A673 (cell line): Measurements from ENCODE around the gene TP53I3. TPM values are rescaled to one million over a fixed set of nuclear protein-coding genes. Genes with fewer than 3 reads are reported as not detected.
"Not testable (repeated sequence)": the region's sequence is repeated elsewhere in the genome, so short reads cannot be mapped to it uniquely, and the experiment has no call there.

ENCODE experiments used
- BruUV-seq: library from RNA; stranded (reverse); fragments of 400-500 nt; replicated peaks from 2 replicates; lab custom pipeline; 2021; lab: Mats Ljungman, UMichigan
- CTCF ChIA-PET: fragments of 300-600 bp; sonication (Branson Sonifier 250); formaldehyde crosslinking; loops from one replicate; lab custom pipeline; 2022; ENCODE audit warnings: antibody characterized with exemption; lab: Charles Lee
- POLR2A ChIA-PET: fragments of 300-600 bp; sonication (Branson Sonifier 250); formaldehyde crosslinking; loops from one replicate; lab custom pipeline; 2022; ENCODE audit warnings: antibody characterized with exemption; ENCODE audit not compliant: low non-redundant PET; lab: Charles Lee
- DNase-seq: peaks from one replicate; pipeline ENCODE4 v3.0.0-alpha.2; 2015; ENCODE audit warnings: low spot score
- H3K27ac ChIP-seq: fragments of 200-600 bp; sonication (generic); 2 replicates; pipeline ENCODE4 v1.5.1; 2016; ENCODE audit warnings: mixed run types, low read depth, mild to moderate bottlenecking, mixed read lengths, antibody characterized with exemption, low read length; ENCODE audit not compliant: poor library complexity, severe bottlenecking
- H3K27me3 ChIP-seq: fragments of 200-600 bp; sonication (generic); replicated peaks from 2 replicates; pipeline ENCODE4 v1.6.1; 2017; ENCODE audit warnings: mixed run types, low read depth, mild to moderate bottlenecking, mixed read lengths, antibody characterized with exemption, low read length; ENCODE audit not compliant: insufficient read depth, poor library complexity
- H3K36me3 ChIP-seq: fragments of 200-600 bp; sonication (generic); 2 replicates; pipeline ENCODE4 v1.6.1; 2016; ENCODE audit warnings: mixed run types, mild to moderate bottlenecking, mixed read lengths, antibody characterized with exemption, low read length; ENCODE audit not compliant: insufficient read depth, poor library complexity, severe bottlenecking
- H3K4me1 ChIP-seq: fragments of 200-600 bp; sonication (generic); 2 replicates; pipeline ENCODE4 v1.6.1; 2017; ENCODE audit warnings: mixed run types, mild to moderate bottlenecking, mixed read lengths, antibody characterized with exemption, low read length; ENCODE audit not compliant: insufficient read depth, poor library complexity, severe bottlenecking
- H3K4me3 ChIP-seq: fragments of 200-600 bp; sonication (generic); 2 replicates; pipeline ENCODE4 v1.5.1; 2016; ENCODE audit warnings: low read depth, mixed run types, mild to moderate bottlenecking, mixed read lengths, low read length; ENCODE audit not compliant: poor library complexity, severe bottlenecking
- H3K9me3 ChIP-seq: fragments of 200-600 bp; sonication (generic); 2 replicates; pipeline ENCODE4 v1.6.1; 2016; ENCODE audit warnings: mixed run types, low read depth, mild to moderate bottlenecking, mixed read lengths, antibody characterized with exemption, low read length; ENCODE audit not compliant: poor library complexity, severe bottlenecking
- EZH2 ChIP-seq: fragments of 200-600 bp; sonication (generic); IDR thresholded peaks from 2 replicates; pipeline ENCODE4 v1.6.1; 2017; ENCODE audit warnings: borderline replicate concordance, low read depth, mild to moderate bottlenecking, mixed read lengths, antibody characterized with exemption, low read length; ENCODE audit not compliant: poor library complexity, severe bottlenecking
- intact Hi-C: fragments of 100-400 bp; cut with micrococcal nuclease; formaldehyde crosslinking; loops from one replicate; pipeline ENCODE4 v1.10.0; 2022; ENCODE audit not compliant: unreplicated experiment
- total RNA-seq: library from RNA; stranded (reverse); gene quantifications from 2 replicates; pipeline ENCODE4 v1.2.3, GENCODE V29; 2021
- TF ChIP-seq, protein P1 (sequence below): fragments of 300-800, 200-600 bp; sonication (generic); conservative IDR thresholded peaks from 2 replicates; pipeline ENCODE4 v1.5.1; 2017; ENCODE audit warnings: low read depth, mild to moderate bottlenecking, antibody characterized with exemption, low read length, moderate library complexity, mixed read lengths

TP53I3 gene
- total RNA-seq, 1 experiment from 2014 or later = 2.8 TPM

DNA sequence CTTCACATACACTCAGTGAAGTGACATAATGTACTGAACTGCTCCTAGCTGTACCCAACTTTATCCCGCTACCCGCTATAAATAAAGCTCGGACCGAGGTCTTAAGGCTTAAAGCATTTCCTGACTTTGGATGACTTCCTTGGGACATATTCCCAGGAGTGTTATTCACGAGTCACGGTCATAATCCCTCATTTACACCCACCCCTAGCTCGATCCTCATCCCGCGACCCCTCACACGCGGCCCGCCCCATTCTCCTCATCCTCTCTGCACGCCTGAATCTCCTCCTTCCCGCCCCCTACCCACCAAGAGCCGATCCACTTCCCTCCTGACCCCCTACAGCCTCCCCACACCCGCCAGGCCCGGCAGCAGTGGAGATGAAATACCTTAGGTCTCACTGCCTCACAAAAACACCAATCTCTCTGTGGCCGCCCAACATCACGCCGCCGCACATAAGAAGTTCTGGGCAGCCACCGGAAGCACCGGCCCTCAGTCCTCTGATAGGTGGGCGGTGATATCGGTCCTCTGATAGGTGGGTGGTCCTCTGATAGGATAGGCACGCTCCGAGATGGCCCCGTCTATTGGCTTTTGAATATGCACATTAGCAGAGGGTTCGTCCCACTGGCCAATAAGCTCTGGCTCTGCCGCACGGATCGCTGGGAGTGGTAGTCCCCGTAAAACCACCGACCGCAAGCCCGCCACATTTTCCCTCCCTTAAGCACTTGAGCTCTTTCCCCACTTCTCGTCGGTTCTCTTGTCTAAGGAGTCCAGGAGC, 37.5 kb downstream of the TP53I3 start, which contains the start of gene WDCP:
Gene WDCP (minus strand): TSS at position 462 of the 773 bp plus-strand sequence. CDS start 7,897 bp downstream, outside the sequence.
- H3K9me3 ChIP-seq = no peaks in the 10 kb centered on the region
- DNase-seq = peak; percentile 99
- H3K36me3 ChIP-seq = no peaks in the 10 kb centered on the region
- H3K27me3 ChIP-seq = no peaks in the 10 kb centered on the region
- peak within 1 kb of the TSS; percentile 81 for H3K4me3 ChIP-seq
- H3K4me1 ChIP-seq = peaks cover 17% of the 10 kb centered on the region
- intact Hi-C loops = no loop called here
- TSS peak; percentile 72 for BruUV-seq
- peak within 1 kb of the TSS; percentile 62 for H3K27ac ChIP-seq
- CTCF ChIA-PET = interaction anchor here (1.5 kb wide), 1 partner anchor 37 kb away, joined by 9 read pairs; the partner anchor contains the start of gene TP53I3
- TF ChIP-seq, protein P1, sequence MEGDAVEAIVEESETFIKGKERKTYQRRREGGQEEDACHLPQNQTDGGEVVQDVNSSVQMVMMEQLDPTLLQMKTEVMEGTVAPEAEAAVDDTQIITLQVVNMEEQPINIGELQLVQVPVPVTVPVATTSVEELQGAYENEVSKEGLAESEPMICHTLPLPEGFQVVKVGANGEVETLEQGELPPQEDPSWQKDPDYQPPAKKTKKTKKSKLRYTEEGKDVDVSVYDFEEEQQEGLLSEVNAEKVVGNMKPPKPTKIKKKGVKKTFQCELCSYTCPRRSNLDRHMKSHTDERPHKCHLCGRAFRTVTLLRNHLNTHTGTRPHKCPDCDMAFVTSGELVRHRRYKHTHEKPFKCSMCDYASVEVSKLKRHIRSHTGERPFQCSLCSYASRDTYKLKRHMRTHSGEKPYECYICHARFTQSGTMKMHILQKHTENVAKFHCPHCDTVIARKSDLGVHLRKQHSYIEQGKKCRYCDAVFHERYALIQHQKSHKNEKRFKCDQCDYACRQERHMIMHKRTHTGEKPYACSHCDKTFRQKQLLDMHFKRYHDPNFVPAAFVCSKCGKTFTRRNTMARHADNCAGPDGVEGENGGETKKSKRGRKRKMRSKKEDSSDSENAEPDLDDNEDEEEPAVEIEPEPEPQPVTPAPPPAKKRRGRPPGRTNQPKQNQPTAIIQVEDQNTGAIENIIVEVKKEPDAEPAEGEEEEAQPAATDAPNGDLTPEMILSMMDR = no peak
- TF ChIP-seq EZH2 = no peak
- POLR2A ChIA-PET = interaction anchor here (0.6 kb wide), 1 partner anchor 23 kb away, joined by 3 read pairs; no protein-coding TSS in a partner anchor

DNA sequence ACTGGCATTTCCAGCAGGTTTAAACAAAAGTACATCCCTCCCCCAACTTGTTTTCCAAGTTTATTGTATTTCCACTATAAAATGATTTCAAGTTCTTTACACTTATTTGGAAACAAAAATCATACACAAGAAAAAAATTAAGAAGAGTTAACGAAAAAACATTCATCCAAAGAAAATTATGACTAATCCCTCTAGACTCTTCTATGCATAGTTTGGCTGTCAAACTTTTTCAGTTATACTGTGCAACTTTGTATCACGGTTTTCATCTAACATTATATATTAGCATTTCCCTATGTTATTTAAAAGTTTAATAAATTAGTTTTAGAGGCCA, 38.1 kb downstream of the TP53I3 start:
- CTCF ChIA-PET = interaction anchor here (1.5 kb wide), 1 partner anchor 37 kb away, joined by 9 read pairs; the partner anchor contains the start of gene TP53I3
- POLR2A ChIA-PET = no interaction called here
- Histone ChIP-seq H3K4me3 (peak overlapping the region; percentile 81), H3K9me3 (no peaks in the 10 kb centered on the region), H3K27ac (peak overlapping the region; percentile 62), H3K4me1 (peaks cover 17% of the 10 kb centered on the region), H3K27me3 (no peaks in the 10 kb centered on the region), H3K36me3 (no peaks in the 10 kb centered on the region)
- intact Hi-C loops = no loop called here
- no peak for TF ChIP-seq EZH2
- TF ChIP-seq, protein P1 = no peak
- no peak for DNase-seq
- no TSS peak for BruUV-seq

DNA sequence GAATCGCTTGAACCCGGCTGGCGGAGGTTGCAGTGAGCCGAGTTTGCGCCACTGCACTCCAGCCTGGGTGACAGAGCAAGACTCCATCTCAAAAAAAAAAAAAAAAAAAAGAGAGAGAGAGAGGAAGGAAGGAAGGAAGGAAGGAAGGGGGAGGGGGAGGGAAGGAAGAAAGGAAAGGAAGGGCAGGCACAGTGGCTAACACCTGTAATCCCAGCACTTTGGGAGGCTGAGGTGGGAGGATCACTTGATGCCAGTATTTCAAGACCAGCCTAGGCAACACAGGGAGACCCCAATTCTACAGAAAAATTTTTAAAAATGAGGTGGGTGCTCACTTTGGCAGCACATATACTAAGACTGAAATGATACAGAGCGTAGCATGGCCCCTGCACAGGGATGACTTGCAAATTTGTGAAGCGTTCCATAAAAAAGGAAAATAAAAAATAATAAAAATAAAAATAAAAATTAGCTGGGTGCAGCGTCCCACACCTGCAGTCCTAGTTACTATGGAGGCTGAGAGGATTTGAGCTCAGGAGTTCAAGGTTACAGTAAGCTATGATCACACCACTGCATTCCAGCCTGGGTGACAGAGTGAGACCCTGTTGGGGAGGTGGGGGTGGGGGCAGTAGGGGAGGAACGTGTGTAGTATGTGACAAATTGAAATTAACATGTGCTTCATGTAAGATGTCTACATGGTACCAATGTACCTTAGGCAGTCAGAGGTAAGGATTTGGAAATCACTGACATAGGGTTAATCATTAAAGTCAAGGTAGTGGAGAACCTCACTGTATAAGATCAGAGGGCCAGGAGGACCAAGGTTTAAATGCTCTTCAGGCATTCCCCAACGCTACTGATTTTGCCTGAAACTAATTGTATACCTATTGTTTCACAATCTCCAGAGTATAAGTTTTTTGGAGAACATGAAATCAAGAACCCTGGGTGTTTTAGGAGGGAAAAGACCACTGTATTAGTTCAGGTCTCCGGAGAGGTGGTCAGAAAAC, 38.8 kb downstream of the TP53I3 start:
- intact Hi-C loops = no loop called here
- peaks cover 17% of the 10 kb centered on the region for H3K4me1 ChIP-seq
- no peak overlapping the region for H3K27ac ChIP-seq
- DNase-seq = no peak
- H3K4me3 ChIP-seq = peak overlapping the region; percentile 81
- POLR2A ChIA-PET = no interaction called here
- no peaks in the 10 kb centered on the region for H3K9me3 ChIP-seq
- BruUV-seq = no TSS peak
- H3K36me3 ChIP-seq = no peaks in the 10 kb centered on the region
- no peaks in the 10 kb centered on the region for H3K27me3 ChIP-seq
- CTCF ChIA-PET = no interaction called here
- TF ChIP-seq, protein P1 = no peak
- TF ChIP-seq EZH2 = no peak

DNA sequence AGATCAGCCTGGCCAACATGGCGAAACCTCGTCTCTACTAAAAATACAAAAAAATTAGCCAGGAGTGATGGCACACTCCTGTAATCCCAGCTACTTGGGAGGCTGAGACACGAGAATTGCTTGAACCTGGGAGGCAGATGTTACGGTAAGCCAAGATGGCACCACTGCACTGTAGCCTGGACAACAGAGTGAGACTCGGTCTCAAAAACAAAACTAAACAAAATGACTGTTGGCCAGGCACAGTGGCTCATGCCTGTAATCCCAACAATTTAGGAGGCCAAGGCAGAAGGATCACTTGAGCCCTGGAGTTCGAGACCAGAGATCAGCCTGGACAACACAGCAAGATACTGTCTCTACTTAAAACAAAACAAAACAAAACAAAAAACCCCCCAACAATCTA, 41.5 kb downstream of the TP53I3 start:
- H3K4me3 ChIP-seq, CTCF ChIA-PET, H3K4me1 ChIP-seq, H3K27ac ChIP-seq, intact Hi-C loops, POLR2A ChIA-PET, DNase-seq, H3K9me3 ChIP-seq, H3K27me3 ChIP-seq, BruUV-seq: not testable (repeated sequence)
- H3K36me3 ChIP-seq = peaks cover 12% of the 10 kb centered on the region
